ENCODE data around the gene DTD1.

Gene DTD1

GRCh38 chr20:18585134-18585533, 2.7 kb upstream of the DTD1 start:
- peaks cover 23% of the 10 kb centered on the region for H3F3A ChIP-seq (ENCODE audit: insufficient read depth)
- peaks cover 18% of the 10 kb centered on the region for H3K79me2 ChIP-seq (ENCODE audit: insufficient read depth, low read length)
- no peak overlapping the region for H3K9ac ChIP-seq (ENCODE audit: low read length)
- H2AFZ ChIP-seq (ENCODE audit: low read depth, low read length, severe bottlenecking) = no peak overlapping the region
- H3K4me2 ChIP-seq (ENCODE audit: low read depth, low read length, poor library complexity, severe bottlenecking) = no peak overlapping the region
- H3K4me3 ChIP-seq (ENCODE audit: insufficient read depth, low read length, poor library complexity, severe bottlenecking) = no peak overlapping the region
- H3K9me3 ChIP-seq (ENCODE audit: insufficient read depth, low read length) = no peaks in the 10 kb centered on the region
- H4K20me1 ChIP-seq (ENCODE audit: low read depth, low read length) = no peaks in the 10 kb centered on the region
- TF ChIP-seq, protein P1, sequence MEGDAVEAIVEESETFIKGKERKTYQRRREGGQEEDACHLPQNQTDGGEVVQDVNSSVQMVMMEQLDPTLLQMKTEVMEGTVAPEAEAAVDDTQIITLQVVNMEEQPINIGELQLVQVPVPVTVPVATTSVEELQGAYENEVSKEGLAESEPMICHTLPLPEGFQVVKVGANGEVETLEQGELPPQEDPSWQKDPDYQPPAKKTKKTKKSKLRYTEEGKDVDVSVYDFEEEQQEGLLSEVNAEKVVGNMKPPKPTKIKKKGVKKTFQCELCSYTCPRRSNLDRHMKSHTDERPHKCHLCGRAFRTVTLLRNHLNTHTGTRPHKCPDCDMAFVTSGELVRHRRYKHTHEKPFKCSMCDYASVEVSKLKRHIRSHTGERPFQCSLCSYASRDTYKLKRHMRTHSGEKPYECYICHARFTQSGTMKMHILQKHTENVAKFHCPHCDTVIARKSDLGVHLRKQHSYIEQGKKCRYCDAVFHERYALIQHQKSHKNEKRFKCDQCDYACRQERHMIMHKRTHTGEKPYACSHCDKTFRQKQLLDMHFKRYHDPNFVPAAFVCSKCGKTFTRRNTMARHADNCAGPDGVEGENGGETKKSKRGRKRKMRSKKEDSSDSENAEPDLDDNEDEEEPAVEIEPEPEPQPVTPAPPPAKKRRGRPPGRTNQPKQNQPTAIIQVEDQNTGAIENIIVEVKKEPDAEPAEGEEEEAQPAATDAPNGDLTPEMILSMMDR (IDR thresholded peaks at IDR 0.05; ENCODE audit: insufficient read depth, low read length, poor library complexity, severe bottlenecking) = no peak
- no peak for TF ChIP-seq EZH2phosphoT487 (conservative IDR thresholded peaks at IDR 0.05; ENCODE audit: low read length)
- no peaks in the 10 kb centered on the region for H3K36me3 ChIP-seq (ENCODE audit: low read length)
- H3K9me2 ChIP-seq (replicated peaks; ENCODE audit: insufficient read depth, low read length) = no peaks in the 10 kb centered on the region
- H3K27me3 ChIP-seq (ENCODE audit: low read length) = no peaks in the 10 kb centered on the region
- H3K27ac ChIP-seq (ENCODE audit: low read depth, low read length) = no peak overlapping the region

DNA sequence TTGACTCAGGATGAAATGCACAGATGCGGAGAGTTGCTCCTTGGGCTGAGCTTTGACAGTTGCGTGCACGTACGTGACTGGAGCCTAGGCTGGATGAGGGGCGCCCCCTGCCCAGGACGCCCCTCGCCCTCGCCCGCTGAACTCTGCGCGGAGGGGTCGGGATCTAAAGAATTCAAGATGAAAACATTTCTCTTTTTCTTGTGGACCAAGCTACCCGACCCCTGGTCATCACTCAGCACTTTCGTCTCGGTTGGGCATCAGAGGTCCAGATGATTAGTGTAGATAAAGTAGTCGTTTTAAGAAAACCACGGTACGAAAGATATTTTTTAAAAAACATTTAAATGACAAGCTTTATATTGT, 700 bp downstream of the DTD1 start:
- Histone ChIP-seq H4K20me1 (ENCODE audit: low read depth, low read length) (no peaks in the 10 kb centered on the region), H3K9me2 (replicated peaks; ENCODE audit: insufficient read depth, low read length) (no peaks in the 10 kb centered on the region), H3K4me2 (ENCODE audit: low read depth, low read length, poor library complexity, severe bottlenecking) (peak overlapping the region; percentile 55), H3K79me2 (ENCODE audit: insufficient read depth, low read length) (peaks cover 38% of the 10 kb centered on the region), H3K9me3 (ENCODE audit: insufficient read depth, low read length) (no peaks in the 10 kb centered on the region), H3K27me3 (ENCODE audit: low read length) (no peaks in the 10 kb centered on the region), H3F3A (ENCODE audit: insufficient read depth) (peaks cover 30% of the 10 kb centered on the region), H3K4me3 (ENCODE audit: insufficient read depth, low read length, poor library complexity, severe bottlenecking) (peak overlapping the region; percentile 67), H3K9ac (ENCODE audit: low read length) (peak overlapping the region; percentile 76), H2AFZ (ENCODE audit: low read depth, low read length, severe bottlenecking) (peak overlapping the region; percentile 63), H3K36me3 (ENCODE audit: low read length) (no peaks in the 10 kb centered on the region), H3K27ac (ENCODE audit: low read depth, low read length) (no peak overlapping the region)
- TF ChIP-seq, protein P1 (IDR thresholded peaks at IDR 0.05; ENCODE audit: insufficient read depth, low read length, poor library complexity, severe bottlenecking) = no peak
- TF ChIP-seq EZH2phosphoT487 (conservative IDR thresholded peaks at IDR 0.05; ENCODE audit: low read length) = no peak

- Histone ChIP-seq H3K4me3 (ENCODE audit: insufficient read depth, low read length, poor library complexity, severe bottlenecking) (no peak overlapping the region), H3F3A (ENCODE audit: insufficient read depth) (peaks cover 30% of the 10 kb centered on the region), H3K9ac (ENCODE audit: low read length) (no peak overlapping the region), H3K27ac (ENCODE audit: low read depth, low read length) (no peak overlapping the region), H3K36me3 (ENCODE audit: low read length) (no peaks in the 10 kb centered on the region), H4K20me1 (ENCODE audit: low read depth, low read length) (no peaks in the 10 kb centered on the region), H3K9me2 (replicated peaks; ENCODE audit: insufficient read depth, low read length) (no peaks in the 10 kb centered on the region), H3K27me3 (ENCODE audit: low read length) (no peaks in the 10 kb centered on the region), H3K4me2 (ENCODE audit: low read depth, low read length, poor library complexity, severe bottlenecking) (peak overlapping the region; percentile 55), H3K9me3 (ENCODE audit: insufficient read depth, low read length) (no peaks in the 10 kb centered on the region), H3K79me2 (ENCODE audit: insufficient read depth, low read length) (peaks cover 38% of the 10 kb centered on the region), H2AFZ (ENCODE audit: low read depth, low read length, severe bottlenecking) (no peak overlapping the region)
- TF ChIP-seq, protein P1 (IDR thresholded peaks at IDR 0.05; ENCODE audit: insufficient read depth, low read length, poor library complexity, severe bottlenecking) = no peak
- no peak for TF ChIP-seq EZH2phosphoT487 (conservative IDR thresholded peaks at IDR 0.05; ENCODE audit: low read length)
These were observed 2.3 kb downstream of the DTD1 start for GRCh38 chr20:18589941-18590674.

All from SU-DHL-6 (cell line).